Endothelial cell of umbilical vein (primary cell): ENCODE measurements around the gene ARFGEF3. TPM values are rescaled to one million over a fixed set of nuclear protein-coding genes. Genes with fewer than 3 reads are reported as not detected.

Experiments used
- BruUV-seq: library from RNA; stranded (reverse); fragments of 400-500 nt; replicated peaks from 2 replicates; lab custom pipeline; 2021; lab: Mats Ljungman, UMichigan
- CTCF ChIA-PET: fragments of 300-600, 350-600 bp; sonication (Branson Sonifier 250); formaldehyde crosslinking; loops from one replicate; lab custom pipeline; 2021; ENCODE audit warnings: antibody characterized with exemption, inconsistent platforms; lab: Charles Lee
- POLR2A ChIA-PET: fragments of 300-600, 350-600 bp; sonication (Branson Sonifier 250); formaldehyde crosslinking; loops from one replicate; lab custom pipeline; 2021; ENCODE audit warnings: antibody characterized with exemption, inconsistent platforms; lab: Charles Lee
- DNase-seq: peaks from one replicate; pipeline ENCODE4 v3.0.0-alpha.2; 2011; ENCODE audit warnings: low read depth, low spot score
- FAIRE-seq: peaks from 2 replicates; lab custom pipeline; 2011; peaks lifted over from hg19 to GRCh38; lab: Jason Lieb, UNC
- H2AFZ ChIP-seq: 2 replicates; pipeline ENCODE4 v1.6.0; 2012; ENCODE audit warnings: low read depth, low read length, control low read depth, inconsistent platforms
- H3K27ac ChIP-seq: 2 replicates; pipeline ENCODE4 v1.5.1; 2011; ENCODE audit warnings: low read depth, mild to moderate bottlenecking, control low read depth, low read length, moderate library complexity; ENCODE audit not compliant: insufficient read depth
- H3K27me3 ChIP-seq, 2 experiments: 2 replicates each; pipeline versions ENCODE4 v1.6.0 to v1.6.1; 2011; ENCODE audit warnings: low read length in 2 of 2, mixed read lengths in 1 of 2; ENCODE audit not compliant: control insufficient read depth in 2 of 2, insufficient read depth in 2 of 2
- H3K36me3 ChIP-seq, 2 experiments: 2 replicates in 1 of 2; 3 replicates in 1 of 2; pipeline ENCODE4 v1.5.1; 2011; ENCODE audit warnings: low read length in 2 of 2, mild to moderate bottlenecking in 1 of 2, moderate library complexity in 1 of 2; ENCODE audit not compliant: control insufficient read depth in 2 of 2, insufficient read depth in 2 of 2; ENCODE audit errors: extremely low read depth in 1 of 2
- H3K4me1 ChIP-seq: 3 replicates; pipeline ENCODE4 v1.5.1; 2011; ENCODE audit warnings: mild to moderate bottlenecking, low read length; ENCODE audit not compliant: control insufficient read depth, insufficient read depth; ENCODE audit errors: extremely low read depth
- H3K4me2 ChIP-seq: 2 replicates; pipeline ENCODE4 v1.6.1; 2011; ENCODE audit warnings: low read length, control low read depth, mixed read lengths; ENCODE audit not compliant: insufficient read depth
- H3K4me3 ChIP-seq, 3 experiments: fragments of 200-600 bp in 1 of 3; sonication (generic), shearing (Covaris generic) in 1 of 3; replicated peaks in 1 of 3; 2 replicates each; pipeline ENCODE4 v1.5.1; 2011 to 2016; ENCODE audit warnings: control low read depth in 3 of 3, low read length in 3 of 3, mild to moderate bottlenecking in 2 of 3, inconsistent platforms in 1 of 3, low read depth in 1 of 3, moderate library complexity in 1 of 3; ENCODE audit not compliant: insufficient read depth in 1 of 3
- H3K79me2 ChIP-seq: 2 replicates; pipeline ENCODE4 v1.6.0; 2012; ENCODE audit warnings: low read length, inconsistent platforms; ENCODE audit not compliant: control insufficient read depth, insufficient read depth
- H3K9ac ChIP-seq: replicated peaks from 2 replicates; pipeline ENCODE3; 2011; ENCODE audit warnings: low read length, control low read depth; ENCODE audit not compliant: insufficient read depth; ENCODE audit errors: extremely low read depth
- H3K9me1 ChIP-seq: replicated peaks from 3 replicates; pipeline ENCODE4 v1.6.0; 2011; ENCODE audit warnings: mild to moderate bottlenecking, low read length; ENCODE audit not compliant: control insufficient read depth, insufficient read depth; ENCODE audit errors: extremely low read depth
- H3K9me3 ChIP-seq: replicated peaks from 2 replicates; pipeline ENCODE4 v1.5.1; 2012; ENCODE audit warnings: low read length, inconsistent platforms; ENCODE audit not compliant: control insufficient read depth, insufficient read depth
- H4K20me1 ChIP-seq: replicated peaks from 2 replicates; pipeline ENCODE3; 2011; ENCODE audit warnings: mild to moderate bottlenecking, low read length; ENCODE audit not compliant: control insufficient read depth, insufficient read depth; ENCODE audit errors: extremely low read depth
- EZH2 ChIP-seq: IDR thresholded peaks from 2 replicates; pipeline ENCODE4 v1.6.1; 2012; ENCODE audit warnings: borderline replicate concordance, low read depth, mild to moderate bottlenecking, moderate library complexity, low read length, inconsistent platforms; ENCODE audit not compliant: severe bottlenecking
- FOS ChIP-seq: IDR thresholded peaks from 2 replicates; pipeline ENCODE4 v1.6.1; 2011; ENCODE audit warnings: mild to moderate bottlenecking, low read length, moderate library complexity, borderline replicate concordance; ENCODE audit not compliant: insufficient read depth
- GATA2 ChIP-seq: IDR thresholded peaks from 2 replicates; pipeline ENCODE4 v1.7.0; 2011; ENCODE audit warnings: low read depth, mild to moderate bottlenecking, moderate library complexity, mixed read lengths, low read length; ENCODE audit not compliant: insufficient read length, insufficient read depth
- JUN ChIP-seq: IDR thresholded peaks from 2 replicates; pipeline ENCODE4 v1.6.1; 2011; ENCODE audit warnings: borderline replicate concordance, low read depth; ENCODE audit not compliant: insufficient read length, insufficient read depth
- MYC ChIP-seq: IDR thresholded peaks from one replicate; pipeline ENCODE4 v1.6.1; 2011; ENCODE audit warnings: mild to moderate bottlenecking, low read depth, low read length
- POLR2A ChIP-seq: IDR thresholded peaks from 2 replicates; pipeline ENCODE4 v1.6.1; 2012; ENCODE audit warnings: low read depth, mild to moderate bottlenecking, control low read depth, low read length
- POLR2AphosphoS5 ChIP-seq: IDR thresholded peaks from 2 replicates; pipeline ENCODE4 v1.6.1; 2012; ENCODE audit warnings: low read depth, mild to moderate bottlenecking, control low read depth, low read length, moderate library complexity; ENCODE audit not compliant: insufficient read depth
- dilution Hi-C: fragments of 300-500 bp; cut with MboI; formaldehyde crosslinking; loops from one replicate; pipeline ENCODE4 v1.15.0; 2019; ENCODE audit warnings: low sequenced_read_pairs; ENCODE audit not compliant: extremely low pct_ligation_motif_present
- intact Hi-C: fragments of 100-400 bp; cut with micrococcal nuclease; formaldehyde crosslinking; loops from one replicate; pipeline ENCODE4 v1.10.0; 2022
- polyA plus RNA-seq, 4 experiments: library from polyadenylated mRNA; depleted of rRNA in 3 of 4; stranded (reverse) in 3 of 4; unstranded in 1 of 4; fragments of >200 nt; gene quantifications; 2 replicates each; pipeline versions ENCODE4 v1.2.1 to v1.2.3, GENCODE V29; 2011 to 2012; ENCODE audit warnings: missing spikeins in 1 of 4
- total RNA-seq: library from RNA; stranded (reverse); gene quantifications from 2 replicates; pipeline ENCODE4 v1.2.3, GENCODE V29; 2021
- TF ChIP-seq, protein P1 (sequence below), 2 donors: IDR thresholded peaks; 1 replicate in 1 of 2; 2 replicates in 1 of 2; pipeline ENCODE4 v1.5.1; 2011; ENCODE audit warnings: low read length in 2 of 2, mild to moderate bottlenecking in 2 of 2, moderate library complexity in 2 of 2, control low read depth in 1 of 2, inconsistent platforms in 1 of 2, low read depth in 1 of 2; ENCODE audit not compliant: insufficient read depth in 1 of 2; ENCODE audit errors: extremely low read depth in 1 of 2
- TF ChIP-seq, protein P2 (sequence below): IDR thresholded peaks from 2 replicates; pipeline ENCODE4 v1.6.1; 2011; ENCODE audit not compliant: insufficient read depth, insufficient read length

ARFGEF3 gene
- total and polyA plus RNA-seq, 2 donors (not counting 3 experiments of a cell fraction or from before 2014, with no cell fraction given), result 1.3 to 7.3 TPM

DNA sequence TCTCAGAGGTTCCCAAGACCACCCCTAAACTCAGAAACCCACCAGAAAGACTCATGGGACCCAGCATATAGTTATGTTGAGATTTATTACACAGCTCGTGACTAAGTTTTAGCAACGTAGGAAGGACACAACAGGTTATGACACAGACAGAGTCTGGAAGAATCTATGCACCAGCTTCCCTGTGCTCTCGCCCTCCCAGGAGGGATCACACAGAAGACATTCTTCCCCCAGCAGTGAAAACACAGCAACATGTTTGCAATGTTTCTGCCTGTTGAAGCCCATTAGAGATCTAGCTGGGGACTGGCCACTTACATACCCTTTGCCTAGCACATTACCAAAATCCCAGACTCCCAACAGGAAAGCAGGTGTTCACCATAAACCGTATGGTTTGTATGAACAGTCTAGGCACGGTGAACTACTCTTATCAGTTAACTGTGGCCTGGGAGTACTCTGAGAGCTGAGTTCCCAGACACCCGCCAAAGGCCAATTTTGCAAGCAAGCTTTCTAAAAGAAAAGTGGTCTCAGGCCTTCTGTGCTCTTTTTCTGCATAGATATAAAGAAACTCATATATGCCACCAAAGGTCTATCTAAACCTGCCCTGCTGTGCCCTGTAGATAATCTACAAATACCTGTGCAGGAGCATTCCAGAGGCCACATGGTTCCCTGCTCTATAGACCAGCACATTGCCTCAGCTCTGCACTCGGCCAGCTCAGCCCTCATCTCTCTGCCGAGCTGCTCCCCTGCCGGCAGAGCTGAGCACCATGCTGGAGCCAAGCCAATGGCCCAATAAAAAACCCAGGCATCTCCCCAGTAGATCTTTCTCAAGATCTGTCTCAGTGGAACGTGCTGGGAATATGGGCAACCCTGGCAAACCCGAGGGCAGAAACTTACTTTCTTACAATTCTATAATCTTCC, 146.3 kb downstream of the ARFGEF3 start:
- Histone ChIP-seq H2AFZ (no peak overlapping the region), H3K36me3 (no peaks in the 10 kb centered on the region), H3K27ac (no peak overlapping the region), H3K9me3 (no peaks in the 10 kb centered on the region), H3K79me2 (no peaks in the 10 kb centered on the region), H3K4me3 (no peak overlapping the region), H3K4me2 (no peak overlapping the region), H3K9ac (no peak overlapping the region), H4K20me1 (no peaks in the 10 kb centered on the region), H3K4me1 (no peaks in the 10 kb centered on the region), H3K27me3 (no peaks in the 10 kb centered on the region), H3K9me1 (no peaks in the 10 kb centered on the region)
- POLR2A ChIA-PET, result no interaction called here
- FAIRE-seq (no peak), DNase-seq (no peak)
- dilution Hi-C loops (no loop called here), intact Hi-C loops (no loop called here)
- CTCF ChIA-PET, result interaction anchor here (0.8 kb wide), 1 partner anchor 11 kb away, joined by 3 read pairs; no protein-coding TSS in a partner anchor
- BruUV-seq, result no TSS peak
- TF ChIP-seq POLR2A (no peak), GATA2 (no peak), JUN (no peak), POLR2AphosphoS5 (no peak), FOS (no peak), MYC (no peak), EZH2 (no peak)
- TF ChIP-seq, protein P1, sequence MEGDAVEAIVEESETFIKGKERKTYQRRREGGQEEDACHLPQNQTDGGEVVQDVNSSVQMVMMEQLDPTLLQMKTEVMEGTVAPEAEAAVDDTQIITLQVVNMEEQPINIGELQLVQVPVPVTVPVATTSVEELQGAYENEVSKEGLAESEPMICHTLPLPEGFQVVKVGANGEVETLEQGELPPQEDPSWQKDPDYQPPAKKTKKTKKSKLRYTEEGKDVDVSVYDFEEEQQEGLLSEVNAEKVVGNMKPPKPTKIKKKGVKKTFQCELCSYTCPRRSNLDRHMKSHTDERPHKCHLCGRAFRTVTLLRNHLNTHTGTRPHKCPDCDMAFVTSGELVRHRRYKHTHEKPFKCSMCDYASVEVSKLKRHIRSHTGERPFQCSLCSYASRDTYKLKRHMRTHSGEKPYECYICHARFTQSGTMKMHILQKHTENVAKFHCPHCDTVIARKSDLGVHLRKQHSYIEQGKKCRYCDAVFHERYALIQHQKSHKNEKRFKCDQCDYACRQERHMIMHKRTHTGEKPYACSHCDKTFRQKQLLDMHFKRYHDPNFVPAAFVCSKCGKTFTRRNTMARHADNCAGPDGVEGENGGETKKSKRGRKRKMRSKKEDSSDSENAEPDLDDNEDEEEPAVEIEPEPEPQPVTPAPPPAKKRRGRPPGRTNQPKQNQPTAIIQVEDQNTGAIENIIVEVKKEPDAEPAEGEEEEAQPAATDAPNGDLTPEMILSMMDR (IDR thresholded peaks at IDR 0.05; ENCODE audit: extremely low read depth in 1 of 2, insufficient read depth in 1 of 2, low read depth in 1 of 2, low read length in 2 of 2), result no peak
- TF ChIP-seq, protein P2, sequence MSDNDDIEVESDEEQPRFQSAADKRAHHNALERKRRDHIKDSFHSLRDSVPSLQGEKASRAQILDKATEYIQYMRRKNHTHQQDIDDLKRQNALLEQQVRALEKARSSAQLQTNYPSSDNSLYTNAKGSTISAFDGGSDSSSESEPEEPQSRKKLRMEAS, result no peak
